Measurements from ENCODE around the gene FLAD1.
A peak's percentile ranks its signal among the peaks of the same experiment; 100 is the strongest.
"Not testable (repeated sequence)": the region's sequence is repeated elsewhere in the genome, so short reads cannot be mapped to it uniquely, and the experiment has no call there.

Gene FLAD1

DNA sequence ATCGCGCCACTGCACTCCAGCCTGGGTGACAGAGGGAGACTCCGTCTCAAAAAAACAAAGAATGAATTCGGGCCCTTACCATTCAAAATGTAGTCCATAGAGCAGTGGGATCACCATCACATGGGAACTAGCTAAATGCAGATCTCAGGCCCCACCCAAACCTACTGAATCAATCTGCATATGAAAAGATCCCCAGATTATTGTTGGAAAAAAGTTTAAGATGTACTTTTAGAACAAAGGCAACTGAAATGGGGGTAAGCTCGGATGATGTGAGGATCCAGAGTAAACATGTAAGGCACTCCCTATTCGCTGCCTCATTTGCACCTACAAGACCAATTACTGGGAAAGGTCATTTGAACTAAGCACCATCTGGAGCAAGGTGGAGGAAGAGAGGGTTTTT lies 803 bp upstream of the FLAD1 start:
- DNase-seq (ENCODE audit: low read depth in 2 of 2), result no peak
- TF ChIP-seq, protein P1, sequence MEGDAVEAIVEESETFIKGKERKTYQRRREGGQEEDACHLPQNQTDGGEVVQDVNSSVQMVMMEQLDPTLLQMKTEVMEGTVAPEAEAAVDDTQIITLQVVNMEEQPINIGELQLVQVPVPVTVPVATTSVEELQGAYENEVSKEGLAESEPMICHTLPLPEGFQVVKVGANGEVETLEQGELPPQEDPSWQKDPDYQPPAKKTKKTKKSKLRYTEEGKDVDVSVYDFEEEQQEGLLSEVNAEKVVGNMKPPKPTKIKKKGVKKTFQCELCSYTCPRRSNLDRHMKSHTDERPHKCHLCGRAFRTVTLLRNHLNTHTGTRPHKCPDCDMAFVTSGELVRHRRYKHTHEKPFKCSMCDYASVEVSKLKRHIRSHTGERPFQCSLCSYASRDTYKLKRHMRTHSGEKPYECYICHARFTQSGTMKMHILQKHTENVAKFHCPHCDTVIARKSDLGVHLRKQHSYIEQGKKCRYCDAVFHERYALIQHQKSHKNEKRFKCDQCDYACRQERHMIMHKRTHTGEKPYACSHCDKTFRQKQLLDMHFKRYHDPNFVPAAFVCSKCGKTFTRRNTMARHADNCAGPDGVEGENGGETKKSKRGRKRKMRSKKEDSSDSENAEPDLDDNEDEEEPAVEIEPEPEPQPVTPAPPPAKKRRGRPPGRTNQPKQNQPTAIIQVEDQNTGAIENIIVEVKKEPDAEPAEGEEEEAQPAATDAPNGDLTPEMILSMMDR (IDR thresholded peaks at IDR 0.05; ENCODE audit: low read depth, low read length), result no peak
- peak overlapping the region in 1 of 2 donors; percentile 3 for H3K4me3 ChIP-seq (replicated peaks in 1 of 2; ENCODE audit: low read depth in 2 of 2, low read length in 2 of 2)

DNA sequence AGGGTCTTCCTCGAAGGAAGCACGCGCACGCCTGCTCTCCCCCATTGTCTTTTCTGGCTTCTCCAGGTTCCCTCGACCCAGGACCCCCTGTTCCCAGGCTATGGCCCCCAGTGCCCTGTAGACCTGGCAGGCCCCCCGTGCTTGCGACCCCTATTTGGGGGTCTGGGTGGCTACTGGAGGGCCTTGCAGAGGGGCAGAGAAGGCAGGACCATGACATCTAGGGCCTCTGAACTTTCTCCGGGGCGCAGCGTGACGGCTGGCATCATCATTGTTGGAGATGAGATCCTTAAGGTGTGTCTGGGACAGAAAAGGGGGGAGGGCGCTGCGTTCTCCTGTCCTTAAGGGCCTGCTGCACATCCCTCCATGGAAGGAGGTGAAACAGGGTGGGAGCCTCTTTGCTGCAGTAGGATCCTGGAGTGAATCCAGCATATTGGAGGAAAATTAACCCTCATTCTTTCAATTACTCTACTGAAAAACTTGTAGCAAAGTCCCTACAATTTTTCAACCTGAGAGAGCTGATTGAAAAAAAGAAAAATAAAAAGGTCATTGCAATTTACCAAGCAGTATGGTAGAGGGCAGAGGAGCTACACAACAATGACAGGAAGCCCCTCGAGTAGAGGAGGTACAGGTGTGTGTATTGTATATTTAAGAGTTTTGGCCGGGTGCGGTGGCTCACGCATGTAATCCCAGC lies 777 bp downstream of the FLAD1 start:
- TF ChIP-seq, protein P1 (IDR thresholded peaks at IDR 0.05; ENCODE audit: low read depth, low read length), result no peak
- peak overlapping the region; percentile 73 to 81 for H3K4me3 ChIP-seq (replicated peaks in 1 of 2; ENCODE audit: low read depth in 2 of 2, low read length in 2 of 2)
- DNase-seq (ENCODE audit: low read depth in 2 of 2), result no peak

DNA sequence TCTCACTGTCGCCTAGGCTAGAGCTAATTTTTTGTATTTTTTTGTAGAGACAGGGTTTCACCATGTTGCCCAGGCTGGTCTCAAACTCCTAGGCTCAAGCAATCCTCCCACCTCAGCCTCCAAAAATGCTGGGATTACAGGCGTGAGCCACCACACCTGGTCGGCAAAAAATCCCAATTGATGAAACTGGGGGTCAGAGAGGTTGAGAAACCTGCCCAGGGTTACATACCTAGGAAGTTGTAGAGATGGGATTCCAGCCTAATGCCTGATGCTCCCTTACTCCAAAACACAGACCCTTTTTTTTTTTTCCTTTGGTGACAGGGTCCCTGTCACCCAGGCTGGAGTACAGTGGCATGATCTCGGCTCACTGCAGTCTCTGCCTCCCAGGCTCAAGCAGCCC lies 3.6 kb downstream of the FLAD1 start:
- not testable (repeated sequence) for H3K4me3 ChIP-seq (replicated peaks in 1 of 2; ENCODE audit: low read depth in 2 of 2, low read length in 2 of 2); DNase-seq (ENCODE audit: low read depth in 2 of 2)

DNA sequence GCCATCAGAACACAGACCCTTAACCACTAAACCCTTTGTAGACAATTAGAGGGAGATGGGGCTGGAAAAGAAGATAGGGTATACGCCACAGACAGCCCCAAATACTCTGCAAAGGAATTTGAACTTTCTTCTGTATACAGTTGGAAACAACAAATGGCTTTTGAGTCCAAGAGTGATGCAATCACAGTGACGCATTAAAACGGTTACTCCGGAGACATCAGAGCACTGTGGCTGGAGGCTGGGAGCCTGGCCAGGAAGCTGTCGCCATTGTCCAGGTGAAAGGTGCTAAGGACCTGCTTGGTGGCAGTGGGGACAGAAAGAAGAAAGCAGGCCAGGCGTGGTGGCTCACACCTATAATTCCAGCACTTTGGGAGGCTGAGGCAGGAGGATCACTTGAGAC lies 4.2 kb downstream of the FLAD1 start:
- DNase-seq (ENCODE audit: low read depth in 2 of 2), result peak; percentile 45 to 47
- TF ChIP-seq, protein P1 (IDR thresholded peaks at IDR 0.05; ENCODE audit: low read depth, low read length), result no peak
- no peak overlapping the region for H3K4me3 ChIP-seq (replicated peaks in 1 of 2; ENCODE audit: low read depth in 2 of 2, low read length in 2 of 2)

DNA sequence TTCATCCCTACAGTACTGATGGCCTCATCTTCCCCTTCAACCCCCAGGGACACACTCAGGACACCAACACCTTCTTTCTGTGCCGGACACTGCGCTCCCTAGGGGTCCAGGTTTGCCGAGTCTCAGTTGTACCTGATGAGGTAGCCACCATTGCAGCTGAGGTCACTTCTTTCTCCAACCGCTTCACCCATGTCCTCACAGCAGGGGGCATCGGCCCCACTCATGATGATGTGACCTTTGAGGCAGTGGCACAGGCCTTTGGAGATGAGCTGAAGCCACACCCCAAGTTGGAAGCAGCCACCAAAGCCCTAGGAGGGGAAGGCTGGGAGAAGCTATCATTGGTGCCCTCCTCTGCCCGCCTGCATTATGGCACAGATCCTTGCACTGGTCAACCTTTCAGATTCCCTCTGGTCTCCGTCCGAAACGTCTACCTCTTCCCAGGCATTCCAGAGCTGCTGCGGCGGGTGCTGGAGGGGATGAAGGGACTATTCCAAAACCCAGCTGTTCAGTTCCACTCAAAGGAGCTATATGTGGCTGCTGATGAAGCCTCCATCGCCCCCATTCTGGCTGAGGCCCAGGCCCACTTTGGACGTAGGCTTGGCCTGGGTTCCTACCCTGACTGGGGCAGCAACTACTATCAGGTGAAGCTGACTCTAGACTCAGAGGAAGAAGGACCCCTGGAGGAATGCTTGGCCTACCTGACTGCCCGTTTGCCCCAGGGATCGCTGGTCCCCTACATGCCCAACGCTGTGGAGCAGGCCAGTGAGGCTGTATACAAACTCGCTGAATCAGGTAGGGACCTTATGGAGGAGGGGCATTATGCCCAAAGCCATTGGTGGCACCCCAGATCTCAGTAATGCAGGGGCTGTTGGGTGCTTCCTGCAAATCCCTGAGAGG lies 5.2 kb downstream of the FLAD1 start:
- TF ChIP-seq, protein P1 (IDR thresholded peaks at IDR 0.05; ENCODE audit: low read depth, low read length), result no peak
- no peak for DNase-seq (ENCODE audit: low read depth in 2 of 2)
- no peak overlapping the region for H3K4me3 ChIP-seq (replicated peaks in 1 of 2; ENCODE audit: low read depth in 2 of 2, low read length in 2 of 2)

DNA sequence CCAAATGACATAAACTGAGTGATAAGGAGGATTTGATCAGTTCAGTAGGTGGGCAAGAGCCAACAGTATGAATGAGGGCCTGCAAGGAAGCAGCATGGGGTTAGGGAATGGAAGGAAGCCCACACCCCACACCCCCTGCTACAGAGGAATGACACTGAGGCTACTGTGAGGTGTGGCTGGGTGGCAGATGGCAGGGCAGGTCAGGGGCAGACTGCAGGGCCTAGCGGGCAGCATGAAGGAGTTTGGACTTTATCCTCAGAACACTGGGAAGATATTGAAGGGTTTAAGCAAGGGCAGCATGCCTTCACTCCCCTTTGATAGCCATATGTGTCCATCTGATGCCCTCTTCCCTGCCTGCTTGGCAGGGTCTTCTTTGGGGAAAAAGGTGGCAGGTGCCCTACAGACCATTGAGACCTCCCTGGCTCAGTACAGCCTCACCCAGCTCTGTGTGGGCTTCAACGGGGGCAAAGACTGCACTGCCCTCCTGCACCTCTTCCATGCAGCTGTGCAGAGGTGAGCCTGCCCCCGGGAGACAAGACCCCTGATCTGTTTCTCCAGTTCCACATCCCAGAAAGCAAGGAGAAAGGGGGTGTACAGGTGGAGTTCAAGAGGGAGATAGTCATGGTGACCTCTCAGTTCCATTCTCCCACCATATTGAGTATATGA lies 6.2 kb downstream of the FLAD1 start:
- DNase-seq (ENCODE audit: low read depth in 2 of 2), result no peak
- no peak overlapping the region for H3K4me3 ChIP-seq (replicated peaks in 1 of 2; ENCODE audit: low read depth in 2 of 2, low read length in 2 of 2)
- TF ChIP-seq, protein P1 (IDR thresholded peaks at IDR 0.05; ENCODE audit: low read depth, low read length), result no peak

DNA sequence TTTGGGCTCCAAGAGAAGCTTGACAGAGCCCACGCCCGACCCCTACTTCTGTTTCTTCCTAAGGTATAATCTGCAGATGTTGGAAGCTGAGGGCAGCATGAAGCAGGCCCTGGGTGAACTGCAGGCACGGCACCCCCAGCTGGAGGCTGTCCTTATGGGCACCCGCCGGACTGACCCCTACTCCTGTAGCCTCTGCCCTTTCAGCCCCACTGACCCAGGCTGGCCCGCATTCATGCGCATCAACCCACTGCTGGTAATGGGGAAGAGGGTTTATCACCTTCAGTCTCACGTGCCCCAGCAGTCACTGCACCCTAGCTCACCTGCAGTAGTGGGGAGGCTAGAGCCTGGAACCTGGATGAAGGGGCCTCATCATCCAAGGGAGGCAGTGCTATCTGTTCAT lies 7.1 kb downstream of the FLAD1 start:
- DNase-seq (ENCODE audit: low read depth in 2 of 2), result no peak
- TF ChIP-seq, protein P1 (IDR thresholded peaks at IDR 0.05; ENCODE audit: low read depth, low read length), result no peak
- H3K4me3 ChIP-seq (replicated peaks in 1 of 2; ENCODE audit: low read depth in 2 of 2, low read length in 2 of 2), result no peak overlapping the region

Data from cardiac fibroblast (primary cell).